Activated CD4-positive, alpha-beta T cell treated with anti-CD3 and anti-CD28 coated beads, Interleukin-2, amount 10 ng/mL, durations not matched to agents 7 days and 5 days (primary cell): Measurements from ENCODE around the gene DOCK2. TPM values are rescaled to one million over a fixed set of nuclear protein-coding genes. Genes with fewer than 3 reads are reported as not detected.

Experiments
- CTCF ChIA-PET: fragments of 350-600 bp; sonication (Branson Sonifier 250); formaldehyde crosslinking; loops from one replicate; lab custom pipeline; 2021; ENCODE audit warnings: antibody characterized with exemption; lab: Charles Lee
- POLR2A ChIA-PET: fragments of 350-600 bp; sonication (Branson Sonifier 250); formaldehyde crosslinking; loops from one replicate; lab custom pipeline; 2021; ENCODE audit warnings: antibody characterized with exemption; lab: Charles Lee
- DNase-seq: peaks from one replicate; pipeline ENCODE4 v3.0.0-alpha.2; 2020
- H3K27ac Mint-ChIP-seq: one replicate; pipeline ENCODE4 v1.8.0; 2021; ENCODE audit warnings: mild to moderate bottlenecking, moderate library complexity, mixed read lengths
- H3K27me3 Mint-ChIP-seq: one replicate; pipeline ENCODE4 v1.8.0; 2021; ENCODE audit warnings: mixed read lengths
- H3K36me3 Mint-ChIP-seq: one replicate; pipeline ENCODE4 v1.8.0; 2021; ENCODE audit warnings: low read depth, mixed read lengths
- H3K4me1 Mint-ChIP-seq: one replicate; pipeline ENCODE4 v1.8.0; 2021; ENCODE audit warnings: mixed read lengths
- H3K4me3 Mint-ChIP-seq: one replicate; pipeline ENCODE4 v1.8.0; 2021; ENCODE audit warnings: mild to moderate bottlenecking, moderate library complexity, mixed read lengths
- H3K9me3 Mint-ChIP-seq: one replicate; pipeline ENCODE4 v1.8.0; 2021; ENCODE audit warnings: mixed read lengths
- microRNA-seq: library from miRNA; unstranded; fragments of <30 nt; microRNA quantifications from one replicate; pipeline ENCODE4 v1.2.0, GENCODE V29; 2021; ENCODE audit warnings: borderline microRNAs expressed, borderline replicate concordance
- total RNA-seq, 2 experiments: library from RNA; stranded (reverse); gene quantifications; one replicate each; pipeline ENCODE4 v1.2.3, GENCODE V29; 2021

DOCK2 gene
- total RNA-seq, 2 experiments from 2014 or later = 270 to 300 TPM

DNA sequence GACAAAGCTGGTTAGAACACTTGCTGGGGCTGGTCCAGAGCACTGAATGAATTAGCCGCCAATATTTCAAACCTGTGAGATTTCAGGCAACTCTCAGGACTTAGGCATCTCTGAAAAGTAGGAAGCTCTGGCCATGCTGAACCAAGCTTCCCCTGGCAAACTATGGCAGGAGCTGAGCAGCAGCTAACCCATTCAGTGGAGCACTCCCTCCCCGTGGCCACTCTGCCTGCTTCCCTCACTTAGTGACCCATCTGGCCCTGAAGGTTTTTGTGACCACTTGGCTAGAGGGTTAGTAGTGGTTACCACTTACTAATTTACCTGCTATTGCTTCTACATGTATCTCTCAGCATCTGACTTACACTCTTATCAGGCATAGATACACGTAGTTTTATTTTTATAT lies 494.2 kb downstream of the DOCK2 start:
- Mint-ChIP-seq H3K9me3 (no peaks in the 10 kb centered on the region), H3K4me3 (no peak overlapping the region), H3K27ac (no peak overlapping the region), H3K27me3 (peaks cover 55% of the 10 kb centered on the region), H3K4me1 (no peaks in the 10 kb centered on the region), H3K36me3 (no peaks in the 10 kb centered on the region)
- no peak for DNase-seq
- CTCF ChIA-PET = interaction anchor here (0.6 kb wide), 1 partner anchor 438 kb away, joined by 3 read pairs; no protein-coding TSS in a partner anchor
- POLR2A ChIA-PET = no interaction called here

DNA sequence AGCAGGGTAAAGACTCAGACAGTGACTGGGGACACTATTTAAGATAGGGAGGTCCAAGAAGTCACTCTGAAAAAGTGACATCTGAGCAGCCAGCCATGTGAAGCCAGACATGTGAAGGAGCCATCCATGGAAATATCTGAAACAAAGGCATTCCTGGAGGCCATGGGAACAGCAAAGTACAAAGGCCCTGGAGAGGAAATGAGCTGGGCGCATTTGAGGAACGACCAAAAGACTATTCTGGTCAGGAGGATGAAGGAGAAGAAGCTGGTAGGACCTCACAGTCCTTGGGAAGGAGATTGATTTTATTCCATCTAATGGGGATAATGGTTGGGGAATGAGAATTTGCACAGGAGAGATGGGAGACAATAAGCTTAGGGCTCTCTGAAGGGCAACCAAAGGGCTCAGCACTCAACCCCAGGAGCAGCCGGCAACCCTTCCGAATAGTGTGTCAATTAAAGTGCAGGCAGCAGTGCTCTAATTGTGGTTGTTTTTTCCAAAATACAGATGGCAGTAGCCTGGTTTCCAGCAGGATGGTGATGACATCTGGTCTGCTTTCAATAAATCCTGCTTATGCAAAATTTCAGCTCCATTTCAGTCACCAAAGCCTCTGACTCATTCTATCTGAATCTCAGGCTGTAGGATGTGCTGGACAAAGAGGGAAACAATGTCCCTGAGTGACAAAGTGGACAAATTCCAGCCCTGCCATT lies 495.3 kb downstream of the DOCK2 start:
- ChIA-PET CTCF (interaction anchor here (1.0 kb wide), 1 partner anchor 8 kb away, joined by 5 read pairs; no protein-coding TSS in a partner anchor), POLR2A (no interaction called here)
- no peak for DNase-seq
- H3K4me1 Mint-ChIP-seq = no peaks in the 10 kb centered on the region
- no peaks in the 10 kb centered on the region for H3K36me3 Mint-ChIP-seq
- H3K27me3 Mint-ChIP-seq = peaks cover 45% of the 10 kb centered on the region
- no peak overlapping the region for H3K4me3 Mint-ChIP-seq
- no peak overlapping the region for H3K27ac Mint-ChIP-seq
- no peaks in the 10 kb centered on the region for H3K9me3 Mint-ChIP-seq

Small RNAs within 50 kb of the gene (microRNA-seq; reads per million reads assigned to microRNA genes)
- not detected for gene MIR378E

Other genes starting within 250 kb of the DOCK2 start
- 10 to 100 TPM; 45.7 to 60.0 TPM for gene SPDL1, start 53.5 kb upstream of the DOCK2 start, total RNA-seq